Parathyroid adenoma (tissue), 2 donors: ENCODE measurements around the gene CDH13.

ENCODE experiments used
- H2AFZ ChIP-seq: fragments of 300-600 bp; sonication (generic); one replicate; pipeline ENCODE4 v1.7.0; 2017; ENCODE audit warnings: antibody characterized with exemption, mild to moderate bottlenecking
- H3K27ac ChIP-seq: fragments of 300-600 bp; sonication (generic); one replicate; pipeline ENCODE4 v1.7.0; 2017
- H3K27me3 ChIP-seq: fragments of 300-600 bp; sonication (generic); one replicate; pipeline ENCODE4 v1.7.0; 2017; ENCODE audit warnings: low read length; ENCODE audit not compliant: control insufficient read depth, insufficient read depth
- H3K36me3 ChIP-seq: fragments of 300-600 bp; sonication (generic); one replicate; pipeline ENCODE4 v1.7.0; 2017; ENCODE audit warnings: low read length; ENCODE audit not compliant: control insufficient read depth, insufficient read depth
- H3K4me1 ChIP-seq: fragments of 300-600 bp; sonication (generic); one replicate; pipeline ENCODE4 v1.7.0; 2017; ENCODE audit warnings: control low read depth
- H3K4me2 ChIP-seq: fragments of 300-600 bp; sonication (generic); one replicate; pipeline ENCODE4 v1.7.0; 2017; ENCODE audit warnings: low read length
- H3K4me3 ChIP-seq: fragments of 300-600 bp; sonication (generic); one replicate; pipeline ENCODE4 v1.7.0; 2017; ENCODE audit warnings: low read depth, low read length
- H3K79me2 ChIP-seq: fragments of 300-600 bp; sonication (generic); one replicate; pipeline ENCODE4 v1.7.0; 2017; ENCODE audit warnings: control low read depth
- H3K9ac ChIP-seq: fragments of 300-600 bp; sonication (generic); one replicate; pipeline ENCODE4 v1.7.0; 2017; ENCODE audit warnings: mild to moderate bottlenecking
- H3K9me3 ChIP-seq: fragments of 300-600 bp; sonication (generic); one replicate; pipeline ENCODE4 v1.7.0; 2017; ENCODE audit warnings: low read length; ENCODE audit not compliant: control insufficient read depth
- TF ChIP-seq, protein P1 (sequence below): fragments of 300-600 bp; sonication (generic); IDR thresholded peaks from one replicate; pipeline ENCODE4 v1.7.0; 2017; ENCODE audit warnings: antibody characterized with exemption, mild to moderate bottlenecking
- donor health status: primary hyperparathyroidism.

Gene CDH13

DNA sequence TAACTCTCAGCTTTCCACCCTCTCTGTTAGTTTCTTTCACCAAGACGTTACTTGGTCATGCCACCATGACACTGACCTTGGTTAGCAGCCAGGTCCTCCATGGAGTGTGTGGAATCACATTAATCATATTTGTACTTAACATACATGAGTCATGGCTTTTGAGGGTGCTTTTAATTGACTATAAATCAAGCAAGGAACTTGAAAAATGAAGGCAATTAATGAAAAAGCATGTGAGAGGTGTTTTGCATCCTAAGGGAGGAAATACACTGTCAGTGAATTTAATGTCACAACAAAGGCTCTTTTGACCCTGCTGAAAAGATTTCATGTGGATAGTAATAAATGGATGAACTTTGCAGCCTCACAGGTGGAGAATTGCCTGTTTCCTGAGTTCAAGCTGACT lies 240.7 kb downstream of the CDH13 start:
- Histone ChIP-seq H3K27me3 (no peaks in the 10 kb centered on the region), H3K9ac (no peak overlapping the region), H3K9me3 (no peaks in the 10 kb centered on the region), H2AFZ (no peak overlapping the region), H3K36me3 (no peaks in the 10 kb centered on the region), H3K79me2 (no peaks in the 10 kb centered on the region), H3K4me3 (no peak overlapping the region), H3K4me2 (no peak overlapping the region), H3K27ac (no peak overlapping the region), H3K4me1 (no peaks in the 10 kb centered on the region)
- TF ChIP-seq, protein P1, sequence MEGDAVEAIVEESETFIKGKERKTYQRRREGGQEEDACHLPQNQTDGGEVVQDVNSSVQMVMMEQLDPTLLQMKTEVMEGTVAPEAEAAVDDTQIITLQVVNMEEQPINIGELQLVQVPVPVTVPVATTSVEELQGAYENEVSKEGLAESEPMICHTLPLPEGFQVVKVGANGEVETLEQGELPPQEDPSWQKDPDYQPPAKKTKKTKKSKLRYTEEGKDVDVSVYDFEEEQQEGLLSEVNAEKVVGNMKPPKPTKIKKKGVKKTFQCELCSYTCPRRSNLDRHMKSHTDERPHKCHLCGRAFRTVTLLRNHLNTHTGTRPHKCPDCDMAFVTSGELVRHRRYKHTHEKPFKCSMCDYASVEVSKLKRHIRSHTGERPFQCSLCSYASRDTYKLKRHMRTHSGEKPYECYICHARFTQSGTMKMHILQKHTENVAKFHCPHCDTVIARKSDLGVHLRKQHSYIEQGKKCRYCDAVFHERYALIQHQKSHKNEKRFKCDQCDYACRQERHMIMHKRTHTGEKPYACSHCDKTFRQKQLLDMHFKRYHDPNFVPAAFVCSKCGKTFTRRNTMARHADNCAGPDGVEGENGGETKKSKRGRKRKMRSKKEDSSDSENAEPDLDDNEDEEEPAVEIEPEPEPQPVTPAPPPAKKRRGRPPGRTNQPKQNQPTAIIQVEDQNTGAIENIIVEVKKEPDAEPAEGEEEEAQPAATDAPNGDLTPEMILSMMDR = no peak

DNA sequence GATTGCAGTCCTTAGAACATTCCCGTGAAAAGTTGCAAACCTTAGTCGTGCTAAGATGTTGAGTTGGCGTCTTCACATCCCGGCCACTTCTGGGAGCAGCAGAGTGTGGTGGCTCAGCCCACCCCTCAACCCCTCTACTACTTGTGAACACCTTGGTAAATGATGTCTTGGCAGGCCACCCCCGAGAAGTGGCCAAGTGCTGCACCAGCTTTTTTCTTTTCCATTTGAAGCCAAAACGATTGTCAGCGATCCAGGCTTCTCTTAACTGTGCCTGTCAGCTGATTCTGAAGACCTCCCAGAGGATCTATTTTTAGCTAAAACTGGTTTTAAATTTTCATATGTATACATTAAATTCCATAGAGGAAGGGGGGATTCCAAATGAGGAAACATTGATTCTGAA lies 247.5 kb downstream of the CDH13 start:
- Histone ChIP-seq H2AFZ (no peak overlapping the region), H3K4me2 (no peak overlapping the region), H3K4me3 (no peak overlapping the region), H3K27ac (no peak overlapping the region), H3K9me3 (no peaks in the 10 kb centered on the region), H3K27me3 (no peaks in the 10 kb centered on the region), H3K36me3 (no peaks in the 10 kb centered on the region), H3K4me1 (no peaks in the 10 kb centered on the region), H3K79me2 (no peaks in the 10 kb centered on the region), H3K9ac (no peak overlapping the region)
- TF ChIP-seq, protein P1 = no peak

- Histone ChIP-seq H3K36me3 (no peaks in the 10 kb centered on the region), H3K27ac (no peak overlapping the region), H3K4me3 (no peak overlapping the region), H3K79me2 (no peaks in the 10 kb centered on the region), H3K4me2 (no peak overlapping the region), H3K27me3 (no peaks in the 10 kb centered on the region), H3K9me3 (no peaks in the 10 kb centered on the region), H3K4me1 (no peaks in the 10 kb centered on the region), H2AFZ (no peak overlapping the region), H3K9ac (no peak overlapping the region)
- TF ChIP-seq, protein P1 = no peak
Observed at GRCh38 chr16:82874672-82875071, 247.9 kb downstream of the CDH13 start.

DNA sequence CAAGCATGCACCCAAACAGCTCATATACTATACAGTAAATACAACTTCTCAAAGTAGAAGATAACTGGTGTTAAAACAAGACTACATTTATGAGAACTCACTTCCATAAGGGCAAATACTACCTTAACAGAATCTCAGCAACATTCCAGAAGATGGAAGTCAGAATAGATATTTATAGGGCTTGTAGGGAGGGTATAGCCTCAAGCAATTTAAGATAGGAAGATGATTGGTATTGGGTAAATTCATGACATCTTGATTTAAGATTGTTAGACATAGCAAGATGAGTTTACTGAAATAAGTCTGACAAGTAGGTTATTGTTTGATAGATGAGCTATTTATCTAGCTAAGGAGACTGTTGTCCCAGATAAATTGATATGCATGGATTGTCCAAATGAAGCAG lies 250.2 kb downstream of the CDH13 start:
- H3K36me3 ChIP-seq = no peaks in the 10 kb centered on the region
- no peak overlapping the region for H3K4me3 ChIP-seq
- no peak overlapping the region for H3K4me2 ChIP-seq
- H3K4me1 ChIP-seq = no peaks in the 10 kb centered on the region
- no peak overlapping the region for H3K27ac ChIP-seq
- H3K9me3 ChIP-seq = no peaks in the 10 kb centered on the region
- TF ChIP-seq, protein P1 = no peak
- H3K9ac ChIP-seq = no peak overlapping the region
- H3K27me3 ChIP-seq = no peaks in the 10 kb centered on the region
- H3K79me2 ChIP-seq = no peaks in the 10 kb centered on the region
- H2AFZ ChIP-seq = no peak overlapping the region

DNA sequence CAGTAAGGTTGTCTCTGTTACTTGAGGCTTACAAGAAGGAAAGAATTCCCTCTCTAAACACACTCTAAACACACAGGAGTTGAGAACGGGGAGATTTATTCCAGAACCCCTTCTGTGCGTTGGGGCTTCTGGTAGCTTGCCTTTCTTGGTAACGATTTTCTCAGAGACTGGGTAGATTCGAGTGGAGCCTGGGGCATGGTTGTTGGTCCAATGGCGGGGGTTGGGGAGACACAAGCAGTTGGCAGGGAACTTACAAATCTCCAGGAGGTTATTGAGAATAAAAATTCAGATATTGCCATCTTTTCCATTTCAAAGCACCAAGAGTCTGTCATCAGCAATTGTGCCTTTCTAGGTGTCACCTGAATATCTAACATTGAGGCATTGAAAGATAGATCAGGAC lies 251.7 kb downstream of the CDH13 start:
- Histone ChIP-seq H3K4me3 (no peak overlapping the region), H3K4me2 (no peak overlapping the region), H3K27me3 (no peaks in the 10 kb centered on the region), H3K79me2 (no peaks in the 10 kb centered on the region), H3K36me3 (no peaks in the 10 kb centered on the region), H2AFZ (no peak overlapping the region), H3K9me3 (no peaks in the 10 kb centered on the region), H3K4me1 (no peaks in the 10 kb centered on the region), H3K27ac (no peak overlapping the region), H3K9ac (no peak overlapping the region)
- TF ChIP-seq, protein P1 = no peak
